ENCODE measurements around the gene COL11A1. TPM values are rescaled to one million over a fixed set of nuclear protein-coding genes. Genes with fewer than 3 reads are reported as not detected.

Gene COL11A1
- total RNA-seq: 6.1 and 12.1 TPM in 2 replicates

DNA sequence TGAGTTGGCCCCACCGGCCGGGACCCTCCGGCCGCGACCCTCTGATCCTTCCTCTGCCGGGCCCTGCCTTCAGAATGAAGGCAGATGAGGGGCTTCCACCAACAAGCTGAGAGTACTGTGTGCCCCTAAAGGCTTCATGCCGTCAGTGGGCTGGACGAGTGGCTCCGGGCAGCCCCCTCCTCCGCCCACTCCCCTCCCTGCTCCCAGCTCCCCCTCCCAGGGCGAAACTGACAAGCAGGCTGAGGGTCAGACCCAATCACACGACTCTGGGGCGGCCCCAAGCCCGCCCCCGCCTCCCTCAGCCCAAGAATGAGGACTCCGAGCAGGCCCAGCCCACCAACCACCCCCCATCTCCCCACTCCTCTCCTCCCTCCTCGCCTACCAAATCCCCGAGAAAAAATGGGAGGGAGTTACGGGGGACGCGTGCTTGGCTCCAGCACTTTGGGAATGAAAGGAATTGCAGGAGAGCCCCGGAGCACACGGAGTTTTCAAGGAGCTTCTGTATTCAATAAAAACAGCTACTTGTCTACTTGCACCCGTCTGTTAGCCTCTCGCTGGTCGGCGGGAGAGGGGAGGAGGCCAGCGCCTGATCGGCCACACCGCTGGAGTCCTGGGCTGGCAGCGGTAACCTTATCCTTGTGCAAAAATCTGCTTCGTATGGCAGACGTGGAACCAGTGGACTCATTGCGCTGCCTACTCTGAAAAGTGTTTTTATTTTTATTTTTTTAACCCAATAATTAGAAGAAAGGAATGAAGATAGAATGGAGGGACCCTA, at the start of gene COL11A1:
Gene COL11A1, minus strand, starts transcription at position 147 of the 775 bp plus-strand sequence. CDS start 344 bp downstream, outside the sequence.

Data from hair follicular keratinocyte (primary cell).